HG03159 (cell line): ENCODE data around the gene PTGIS.
"Not testable (repeated sequence)": the region's sequence is repeated elsewhere in the genome, so short reads cannot be mapped to it uniquely, and the experiment has no call there.

Source experiments
- ATAC-seq: cut with Tn5 transposase; IDR thresholded peaks from one replicate; pipeline ENCODE4 v1.9.1; 2021; ENCODE audit warnings: mild to moderate bottlenecking, moderate library complexity; ENCODE audit not compliant: unreplicated experiment

PTGIS gene

GRCh38 chr20:49579874-49580812 is 12.2 kb upstream of the PTGIS start:
- ATAC-seq: no peak

- ATAC-seq: no peak
Measured at GRCh38 chr20:49579195-49579594, 11.3 kb upstream of the PTGIS start.

GRCh38 chr20:49578436-49578835 is 10.5 kb upstream of the PTGIS start:
- no peak for ATAC-seq

GRCh38 chr20:49575551-49576060 is 7.7 kb upstream of the PTGIS start:
- ATAC-seq: no peak

- ATAC-seq: no peak
Measured at GRCh38 chr20:49573900-49574416, 6.0 kb upstream of the PTGIS start.

GRCh38 chr20:49572857-49573256 is 4.9 kb upstream of the PTGIS start:
- no peak for ATAC-seq

GRCh38 chr20:49571553-49571835 is 3.6 kb upstream of the PTGIS start:
- ATAC-seq: no peak

GRCh38 chr20:49570828-49571552 is 3.1 kb upstream of the PTGIS start:
- no peak for ATAC-seq

- no peak for ATAC-seq
Measured at GRCh38 chr20:49570161-49570827, 2.4 kb upstream of the PTGIS start.

- ATAC-seq: no peak
Measured at GRCh38 chr20:49569411-49570115, 1.6 kb upstream of the PTGIS start.

GRCh38 chr20:49568278-49569151 is 578 bp upstream of the PTGIS start:
- ATAC-seq: no peak

- ATAC-seq: no peak
Measured at GRCh38 chr20:49566401-49567364, 1.3 kb downstream of the PTGIS start.

GRCh38 chr20:49564991-49565390 is 2.9 kb downstream of the PTGIS start:
- ATAC-seq: not testable (repeated sequence)

- ATAC-seq: no peak
Measured at GRCh38 chr20:49563015-49563980, 4.6 kb downstream of the PTGIS start.

- ATAC-seq: no peak
Measured at GRCh38 chr20:49562311-49563014, 5.5 kb downstream of the PTGIS start.

- ATAC-seq: no peak
Measured at GRCh38 chr20:49561806-49562205, 6.1 kb downstream of the PTGIS start.

- no peak for ATAC-seq
Measured at GRCh38 chr20:49561256-49561655, 6.7 kb downstream of the PTGIS start.
